ENCODE data around the gene LRCH4.

DNA sequence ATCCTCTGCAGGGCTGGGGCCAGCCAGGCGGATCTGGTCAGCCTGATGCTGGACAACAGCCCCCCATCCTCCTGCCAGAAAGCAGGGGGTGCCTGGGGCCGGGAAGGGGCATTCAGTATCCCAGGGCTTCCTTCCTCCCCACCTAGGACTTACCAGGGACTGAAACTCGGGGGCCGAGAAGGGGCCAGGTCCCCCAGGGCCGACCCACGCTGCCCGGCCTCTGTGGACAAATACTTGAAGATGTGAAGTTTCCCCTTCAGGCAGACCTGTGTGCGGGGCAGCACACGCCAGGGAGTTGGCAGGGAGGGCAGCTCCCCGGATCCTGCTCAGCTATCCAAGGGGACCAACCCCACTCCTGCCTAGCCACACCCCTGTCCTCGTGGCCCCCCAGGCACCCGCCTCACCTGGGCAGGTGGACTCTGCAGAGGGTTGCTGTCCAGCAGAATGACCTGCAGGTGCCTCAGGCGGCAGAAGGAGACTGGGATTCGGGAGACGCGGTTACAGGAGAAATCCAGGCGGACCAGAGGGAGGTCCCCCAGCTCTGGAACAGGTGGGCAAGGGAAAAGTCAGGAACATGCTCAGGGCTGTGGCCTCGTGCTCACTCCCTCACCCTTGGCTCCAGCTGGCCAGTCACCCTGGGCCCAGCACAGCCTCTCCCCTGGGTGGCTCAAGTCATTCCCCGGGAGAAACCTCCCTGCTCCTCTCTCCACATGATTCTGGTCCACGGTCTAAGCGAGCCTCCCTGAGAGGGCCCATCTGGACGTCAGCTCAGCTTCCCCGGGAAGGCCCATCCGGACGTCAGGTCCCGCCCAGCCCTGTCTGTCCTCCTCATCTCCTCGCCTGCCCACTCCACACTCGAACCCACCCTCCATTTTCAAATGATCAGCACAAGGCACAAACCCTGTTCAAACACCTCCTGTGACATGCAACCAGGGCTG is 7.4 kb downstream of the LRCH4 start:
- no peak for TF ChIP-seq FOSL1 (tag; conservative IDR thresholded peaks at IDR 0.05)
- no peak for TF ChIP-seq CBFA2T2 (conservative IDR thresholded peaks at IDR 0.05)
- no peak for TF ChIP-seq ETV6 (IDR thresholded peaks at IDR 0.05; ENCODE audit: borderline replicate concordance in 1 of 2, low read depth in 2 of 2, low read length in 1 of 2)
- TF ChIP-seq ETV6 (CRISPR knock-in tag; IDR thresholded peaks at IDR 0.05; ENCODE audit: borderline replicate concordance) = no peak
- TF ChIP-seq EZH2 (IDR thresholded peaks at IDR 0.05; ENCODE audit: borderline replicate concordance, low read depth, low read length) = no peak
- no peak for TF ChIP-seq IRF2 (CRISPR knock-in tag; IDR thresholded peaks at IDR 0.05)
- TF ChIP-seq, protein P1, sequence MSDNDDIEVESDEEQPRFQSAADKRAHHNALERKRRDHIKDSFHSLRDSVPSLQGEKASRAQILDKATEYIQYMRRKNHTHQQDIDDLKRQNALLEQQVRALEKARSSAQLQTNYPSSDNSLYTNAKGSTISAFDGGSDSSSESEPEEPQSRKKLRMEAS (CRISPR knock-in tag; IDR thresholded peaks at IDR 0.05) = no peak
- no peak for TF ChIP-seq SIRT6 (IDR thresholded peaks at IDR 0.05; ENCODE audit: low read depth, low read length)
- TF ChIP-seq MCM5 (IDR thresholded peaks at IDR 0.05; ENCODE audit: low read depth) = no peak
- TF ChIP-seq, protein P2, sequence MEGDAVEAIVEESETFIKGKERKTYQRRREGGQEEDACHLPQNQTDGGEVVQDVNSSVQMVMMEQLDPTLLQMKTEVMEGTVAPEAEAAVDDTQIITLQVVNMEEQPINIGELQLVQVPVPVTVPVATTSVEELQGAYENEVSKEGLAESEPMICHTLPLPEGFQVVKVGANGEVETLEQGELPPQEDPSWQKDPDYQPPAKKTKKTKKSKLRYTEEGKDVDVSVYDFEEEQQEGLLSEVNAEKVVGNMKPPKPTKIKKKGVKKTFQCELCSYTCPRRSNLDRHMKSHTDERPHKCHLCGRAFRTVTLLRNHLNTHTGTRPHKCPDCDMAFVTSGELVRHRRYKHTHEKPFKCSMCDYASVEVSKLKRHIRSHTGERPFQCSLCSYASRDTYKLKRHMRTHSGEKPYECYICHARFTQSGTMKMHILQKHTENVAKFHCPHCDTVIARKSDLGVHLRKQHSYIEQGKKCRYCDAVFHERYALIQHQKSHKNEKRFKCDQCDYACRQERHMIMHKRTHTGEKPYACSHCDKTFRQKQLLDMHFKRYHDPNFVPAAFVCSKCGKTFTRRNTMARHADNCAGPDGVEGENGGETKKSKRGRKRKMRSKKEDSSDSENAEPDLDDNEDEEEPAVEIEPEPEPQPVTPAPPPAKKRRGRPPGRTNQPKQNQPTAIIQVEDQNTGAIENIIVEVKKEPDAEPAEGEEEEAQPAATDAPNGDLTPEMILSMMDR (IDR thresholded peaks at IDR 0.05 in 2 of 3, conservative IDR thresholded peaks at IDR 0.05 in 1 of 3; ENCODE audit: insufficient read depth in 2 of 3, low read depth in 1 of 3, low read length in 3 of 3) = no peak
- TF ChIP-seq, protein P3, sequence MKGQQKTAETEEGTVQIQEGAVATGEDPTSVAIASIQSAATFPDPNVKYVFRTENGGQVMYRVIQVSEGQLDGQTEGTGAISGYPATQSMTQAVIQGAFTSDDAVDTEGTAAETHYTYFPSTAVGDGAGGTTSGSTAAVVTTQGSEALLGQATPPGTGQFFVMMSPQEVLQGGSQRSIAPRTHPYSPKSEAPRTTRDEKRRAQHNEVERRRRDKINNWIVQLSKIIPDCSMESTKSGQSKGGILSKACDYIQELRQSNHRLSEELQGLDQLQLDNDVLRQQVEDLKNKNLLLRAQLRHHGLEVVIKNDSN (CRISPR knock-in tag; IDR thresholded peaks at IDR 0.05) = no peak
- TF ChIP-seq, protein P4, sequence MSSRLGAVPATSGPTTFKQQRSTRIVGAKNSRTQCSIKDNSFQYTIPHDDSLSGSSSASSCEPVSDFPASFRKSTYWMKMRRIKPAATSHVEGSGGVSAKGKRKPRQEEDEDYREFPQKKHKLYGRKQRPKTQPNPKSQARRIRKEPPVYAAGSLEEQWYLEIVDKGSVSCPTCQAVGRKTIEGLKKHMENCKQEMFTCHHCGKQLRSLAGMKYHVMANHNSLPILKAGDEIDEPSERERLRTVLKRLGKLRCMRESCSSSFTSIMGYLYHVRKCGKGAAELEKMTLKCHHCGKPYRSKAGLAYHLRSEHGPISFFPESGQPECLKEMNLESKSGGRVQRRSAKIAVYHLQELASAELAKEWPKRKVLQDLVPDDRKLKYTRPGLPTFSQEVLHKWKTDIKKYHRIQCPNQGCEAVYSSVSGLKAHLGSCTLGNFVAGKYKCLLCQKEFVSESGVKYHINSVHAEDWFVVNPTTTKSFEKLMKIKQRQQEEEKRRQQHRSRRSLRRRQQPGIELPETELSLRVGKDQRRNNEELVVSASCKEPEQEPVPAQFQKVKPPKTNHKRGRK (tag; IDR thresholded peaks at IDR 0.05) = no peak
- no peak for TF ChIP-seq SP2 (IDR thresholded peaks at IDR 0.05; ENCODE audit: extremely low read depth, low read depth, low read length, poor library complexity, severe bottlenecking)

Data from K562 (cell line).